ENCODE measurements around the gene MBLAC1. TPM values are rescaled to one million over a fixed set of nuclear protein-coding genes. Genes with fewer than 3 reads are reported as not detected.
A peak's percentile ranks its signal among the peaks of the same experiment; 100 is the strongest.

MBLAC1 gene
- 1 to 10 TPM; 2.3 to 3.6 TPM for total RNA-seq

DNA sequence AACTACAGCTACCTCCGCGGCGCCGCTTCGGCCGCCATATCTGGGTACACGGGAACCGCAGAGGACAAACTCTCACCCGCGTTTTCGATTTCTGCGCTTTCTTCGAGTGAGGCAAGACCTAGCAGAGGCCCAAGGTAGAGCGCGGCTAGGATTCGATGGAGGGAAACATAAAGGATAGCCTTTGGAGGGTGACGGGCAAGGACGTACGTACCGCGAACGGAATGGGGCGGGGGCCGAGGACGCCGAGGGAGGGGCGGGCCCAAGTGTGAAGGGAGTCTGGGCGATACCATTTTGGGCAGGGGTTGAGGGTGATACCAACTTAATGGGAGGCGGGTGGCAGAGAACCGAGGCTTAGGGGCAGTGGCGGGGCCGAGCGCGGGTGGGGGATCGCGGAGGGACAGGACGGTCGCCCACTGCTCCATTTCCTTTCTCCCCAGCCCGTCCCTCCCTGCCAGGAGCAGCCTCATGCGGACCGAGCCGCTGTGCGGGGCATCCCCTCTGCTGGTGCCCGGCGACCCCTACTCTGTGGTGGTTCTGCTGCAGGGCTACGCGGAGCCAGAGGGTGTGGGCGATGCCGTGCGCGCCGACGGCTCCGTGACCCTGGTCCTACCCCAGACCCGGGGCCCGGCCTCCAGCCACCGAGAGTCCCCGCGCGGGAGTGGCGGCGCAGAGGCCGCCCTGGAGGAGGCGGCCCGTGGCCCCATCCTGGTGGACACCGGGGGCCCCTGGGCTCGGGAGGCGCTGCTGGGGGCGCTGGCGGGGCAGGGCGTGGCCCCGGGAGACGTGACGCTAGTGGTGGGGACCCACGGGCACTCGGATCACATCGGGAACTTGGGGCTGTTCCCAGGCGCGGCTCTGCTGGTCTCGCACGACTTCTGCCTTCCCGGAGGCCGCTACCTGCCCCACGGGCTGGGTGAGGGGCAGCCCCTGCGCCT lies at the start of gene MBLAC1:
MBLAC1 (plus strand) TSS at position 37 of the 935 bp plus-strand sequence; CDS start at position 466, 429 bp downstream.
- peak; percentile 93 for DNase-seq
- no peaks in the 10 kb centered on the region for H3K9me3 Mint-ChIP-seq

GRCh38 chr7:100077205-100077604 lies 49.6 kb upstream of the MBLAC1 start:
- CTCF ChIA-PET = no interaction called here
- H3K4me3 Mint-ChIP-seq = no peak overlapping the region

More for the DNA sequence above, at the start of gene MBLAC1:
- Mint-ChIP-seq H3K4me1 (peaks cover 51% of the 10 kb centered on the region), H3K36me3 (ENCODE audit: low read depth) (peaks cover 27% of the 10 kb centered on the region), H3K27me3 (no peaks in the 10 kb centered on the region), H3K4me3 (peak within 1 kb of the TSS; percentile 100), H3K27ac (peak within 1 kb of the TSS; percentile 100)
- ChIA-PET POLR2A (interaction anchor here (0.7 kb wide), 1 partner anchor 27 kb away, joined by 3 read pairs; no protein-coding TSS in a partner anchor), CTCF (interaction anchor here (0.6 to 5.9 kb wide), 12 partner anchors 13 to 497 kb away, joined by 3 to 39 read pairs (median 4); no protein-coding TSS in a partner anchor)

GRCh38 chr7:100079024-100079560 lies 47.7 kb upstream of the MBLAC1 start:
- ChIA-PET POLR2A (no interaction called here), CTCF (interaction anchor here (0.6 to 1.2 kb wide), 3 partner anchors 44 to 702 kb away, joined by 3 to 5 read pairs (median 4); no protein-coding TSS in a partner anchor)
- no peak overlapping the region for H3K27ac Mint-ChIP-seq
- no peak for DNase-seq
- H3K36me3 Mint-ChIP-seq (ENCODE audit: low read depth) = peaks cover 41% of the 10 kb centered on the region
- H3K9me3 Mint-ChIP-seq = peaks cover 9% of the 10 kb centered on the region
- no peaks in the 10 kb centered on the region for H3K27me3 Mint-ChIP-seq
- peak overlapping the region; percentile 17 for H3K4me3 Mint-ChIP-seq
- peaks cover 31% of the 10 kb centered on the region for H3K4me1 Mint-ChIP-seq

More at GRCh38 chr7:100077205-100077604, 49.6 kb upstream of the MBLAC1 start:
- H3K27me3 Mint-ChIP-seq = no peaks in the 10 kb centered on the region
- peaks cover 59% of the 10 kb centered on the region for H3K36me3 Mint-ChIP-seq (ENCODE audit: low read depth)
- no peak overlapping the region for H3K27ac Mint-ChIP-seq
- DNase-seq = no peak
- peaks cover 23% of the 10 kb centered on the region for H3K4me1 Mint-ChIP-seq
- H3K9me3 Mint-ChIP-seq = peaks cover 19% of the 10 kb centered on the region
- POLR2A ChIA-PET = no interaction called here

GRCh38 chr7:100080907-100081534 lies 45.7 kb upstream of the MBLAC1 start:
- CTCF ChIA-PET = interaction anchor here (0.6 to 0.8 kb wide), 4 partner anchors 9 to 592 kb away, joined by 3 to 4 read pairs (median 3); no protein-coding TSS in a partner anchor
- peaks cover 33% of the 10 kb centered on the region for H3K4me1 Mint-ChIP-seq
- peaks cover 3% of the 10 kb centered on the region for H3K27me3 Mint-ChIP-seq
- peak overlapping the region; percentile 80 for H3K4me3 Mint-ChIP-seq
- peaks cover 22% of the 10 kb centered on the region for H3K36me3 Mint-ChIP-seq (ENCODE audit: low read depth)
- POLR2A ChIA-PET = no interaction called here
- peak overlapping the region; percentile 83 for H3K27ac Mint-ChIP-seq
- peaks cover 2% of the 10 kb centered on the region for H3K9me3 Mint-ChIP-seq
- no peak for DNase-seq

DNA sequence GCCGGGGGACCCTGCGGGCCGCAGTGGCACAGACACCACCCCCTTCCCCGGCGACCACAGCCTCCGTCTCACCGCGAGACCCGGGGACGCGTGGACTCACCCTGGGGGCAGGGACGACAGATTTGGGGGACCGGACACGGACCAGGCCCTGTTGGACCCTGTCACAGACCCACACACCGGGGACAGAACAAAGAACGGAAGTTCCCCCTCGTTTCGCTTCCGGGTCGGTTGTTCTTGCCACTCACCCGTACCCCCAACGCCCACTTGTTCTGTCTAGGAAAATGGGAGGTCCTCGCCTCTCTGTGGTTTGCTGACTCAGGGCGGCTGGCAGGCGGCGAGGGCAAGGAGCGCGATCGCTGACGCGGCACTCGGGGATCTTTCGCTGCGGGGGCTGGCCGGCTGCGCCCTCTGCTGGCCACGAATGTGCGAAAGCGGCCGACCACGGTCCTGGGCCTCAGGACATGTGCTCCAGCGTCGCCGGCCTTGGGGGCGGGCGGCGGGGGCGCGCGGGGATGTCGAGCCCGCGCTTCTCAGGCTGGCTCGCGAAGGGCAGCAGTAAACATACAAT lies 45.1 kb upstream of the MBLAC1 start, which contains the start of gene ZNF3:
ZNF3 (minus strand) TSS at position 189 of the 568 bp plus-strand sequence. CDS start 4,366 bp downstream, outside the sequence.
- ChIA-PET CTCF (interaction anchor here (0.8 to 1.2 kb wide), 10 partner anchors 9 to 175 kb away, joined by 3 to 7 read pairs (median 4); partner anchors contain the start of genes AP4M1, MBLAC1 and MCM7), POLR2A (no interaction called here)
- peaks cover 34% of the 10 kb centered on the region for H3K4me1 Mint-ChIP-seq
- peaks cover 2% of the 10 kb centered on the region for H3K9me3 Mint-ChIP-seq
- peak; percentile 98 for DNase-seq
- peak within 1 kb of the TSS; percentile 89 for H3K27ac Mint-ChIP-seq
- H3K4me3 Mint-ChIP-seq = peak within 1 kb of the TSS; percentile 80
- peaks cover 3% of the 10 kb centered on the region for H3K27me3 Mint-ChIP-seq
- peaks cover 16% of the 10 kb centered on the region for H3K36me3 Mint-ChIP-seq (ENCODE audit: low read depth)

DNA sequence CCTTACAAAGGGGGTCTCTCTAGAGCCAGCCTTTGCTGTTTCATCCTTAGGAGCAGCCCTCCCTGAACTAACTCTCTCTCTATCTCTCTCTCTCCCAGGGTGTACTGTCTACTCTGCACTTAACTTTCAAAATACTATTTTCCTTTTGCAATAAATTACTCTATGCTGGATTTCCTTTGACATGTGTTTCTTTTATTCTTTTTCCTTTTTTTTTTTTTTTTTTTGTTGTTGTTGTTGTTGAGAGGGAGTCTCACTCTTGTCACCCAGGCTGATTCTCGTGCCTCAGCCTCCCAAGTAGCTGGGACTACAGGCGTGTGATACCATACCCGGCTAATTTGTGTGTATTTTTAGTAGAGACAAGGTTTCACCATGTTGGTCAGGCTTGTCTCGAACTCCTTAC lies 43.8 kb upstream of the MBLAC1 start:
- DNase-seq = no peak
- H3K9me3 Mint-ChIP-seq = no peaks in the 10 kb centered on the region
- peaks cover 3% of the 10 kb centered on the region for H3K27me3 Mint-ChIP-seq
- ChIA-PET POLR2A (no interaction called here), CTCF (interaction anchor here (0.6 to 1.4 kb wide), 15 partner anchors 8 to 1591 kb away, joined by 3 to 7 read pairs (median 4); partner anchors contain the start of genes AP4M1, MBLAC1 and MCM7)
- H3K27ac Mint-ChIP-seq = peak overlapping the region; percentile 89
- peak overlapping the region; percentile 80 for H3K4me3 Mint-ChIP-seq
- H3K4me1 Mint-ChIP-seq = peaks cover 40% of the 10 kb centered on the region
- peaks cover 9% of the 10 kb centered on the region for H3K36me3 Mint-ChIP-seq (ENCODE audit: low read depth)

- H3K4me3 Mint-ChIP-seq = no peak overlapping the region
Observed at GRCh38 chr7:100085515-100085914, 41.3 kb upstream of the MBLAC1 start.

GRCh38 chr7:100087055-100087750 lies 39.6 kb upstream of the MBLAC1 start:
- peaks cover 27% of the 10 kb centered on the region for H3K36me3 Mint-ChIP-seq (ENCODE audit: low read depth)
- H3K27me3 Mint-ChIP-seq = peaks cover 3% of the 10 kb centered on the region
- H3K27ac Mint-ChIP-seq = no peak overlapping the region
- ChIA-PET CTCF (interaction anchor here (1.2 to 1.7 kb wide), 2 partner anchors 8 to 13 kb away, joined by 3 read pairs; no protein-coding TSS in a partner anchor), POLR2A (no interaction called here)
- DNase-seq = no peak
- H3K4me1 Mint-ChIP-seq = peaks cover 50% of the 10 kb centered on the region
- peak overlapping the region; percentile 2 for H3K4me3 Mint-ChIP-seq
- H3K9me3 Mint-ChIP-seq = no peaks in the 10 kb centered on the region

More at GRCh38 chr7:100085515-100085914, 41.3 kb upstream of the MBLAC1 start:
- H3K36me3 Mint-ChIP-seq (ENCODE audit: low read depth) = peaks cover 15% of the 10 kb centered on the region
- ChIA-PET CTCF (interaction anchor here (0.8 to 1.5 kb wide), 2 partner anchors 41 to 45 kb away, joined by 3 to 4 read pairs; partner anchors contain the start of gene MBLAC1), POLR2A (no interaction called here)
- no peaks in the 10 kb centered on the region for H3K9me3 Mint-ChIP-seq
- H3K27ac Mint-ChIP-seq = peak overlapping the region; percentile 50
- no peak for DNase-seq
- peaks cover 3% of the 10 kb centered on the region for H3K27me3 Mint-ChIP-seq
- peaks cover 48% of the 10 kb centered on the region for H3K4me1 Mint-ChIP-seq

DNA sequence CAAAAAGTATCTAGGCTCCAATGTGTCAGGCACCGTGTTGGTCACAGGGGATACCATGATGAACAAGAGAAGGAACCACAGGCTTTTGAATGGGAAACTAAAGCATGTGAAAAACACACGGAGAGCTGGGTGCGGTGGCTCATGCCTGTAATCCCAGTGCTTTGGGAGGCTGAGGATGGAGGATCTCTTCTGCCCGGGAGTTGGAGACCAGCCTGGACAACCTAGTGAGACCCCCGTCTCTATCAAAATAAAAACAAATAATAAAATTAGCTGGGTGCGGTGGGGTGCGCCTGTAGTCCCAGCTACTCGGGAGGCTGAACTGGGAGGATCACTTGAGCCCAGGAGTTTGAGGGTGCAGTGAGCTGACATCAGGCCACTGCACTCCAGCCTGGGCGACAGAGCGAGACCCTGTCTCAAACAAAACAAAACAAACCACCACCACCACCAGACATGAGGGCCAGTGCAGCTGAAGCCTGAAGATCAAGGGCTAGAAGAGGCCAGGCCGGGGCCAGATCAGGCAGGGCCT lies 38.6 kb upstream of the MBLAC1 start:
- Mint-ChIP-seq H3K9me3 (no peaks in the 10 kb centered on the region), H3K4me3 (peak overlapping the region; percentile 89), H3K27me3 (peaks cover 3% of the 10 kb centered on the region), H3K27ac (peak overlapping the region; percentile 91), H3K36me3 (ENCODE audit: low read depth) (peaks cover 36% of the 10 kb centered on the region), H3K4me1 (peaks cover 44% of the 10 kb centered on the region)
- CTCF ChIA-PET = interaction anchor here (0.6 to 0.9 kb wide), 3 partner anchors 9 to 14 kb away, joined by 3 read pairs; partner anchors contain the start of gene MCM7
- POLR2A ChIA-PET = interaction anchor here (1.5 kb wide), 1 partner anchor 12 kb away, joined by 4 read pairs; no protein-coding TSS in a partner anchor
- no peak for DNase-seq

DNA sequence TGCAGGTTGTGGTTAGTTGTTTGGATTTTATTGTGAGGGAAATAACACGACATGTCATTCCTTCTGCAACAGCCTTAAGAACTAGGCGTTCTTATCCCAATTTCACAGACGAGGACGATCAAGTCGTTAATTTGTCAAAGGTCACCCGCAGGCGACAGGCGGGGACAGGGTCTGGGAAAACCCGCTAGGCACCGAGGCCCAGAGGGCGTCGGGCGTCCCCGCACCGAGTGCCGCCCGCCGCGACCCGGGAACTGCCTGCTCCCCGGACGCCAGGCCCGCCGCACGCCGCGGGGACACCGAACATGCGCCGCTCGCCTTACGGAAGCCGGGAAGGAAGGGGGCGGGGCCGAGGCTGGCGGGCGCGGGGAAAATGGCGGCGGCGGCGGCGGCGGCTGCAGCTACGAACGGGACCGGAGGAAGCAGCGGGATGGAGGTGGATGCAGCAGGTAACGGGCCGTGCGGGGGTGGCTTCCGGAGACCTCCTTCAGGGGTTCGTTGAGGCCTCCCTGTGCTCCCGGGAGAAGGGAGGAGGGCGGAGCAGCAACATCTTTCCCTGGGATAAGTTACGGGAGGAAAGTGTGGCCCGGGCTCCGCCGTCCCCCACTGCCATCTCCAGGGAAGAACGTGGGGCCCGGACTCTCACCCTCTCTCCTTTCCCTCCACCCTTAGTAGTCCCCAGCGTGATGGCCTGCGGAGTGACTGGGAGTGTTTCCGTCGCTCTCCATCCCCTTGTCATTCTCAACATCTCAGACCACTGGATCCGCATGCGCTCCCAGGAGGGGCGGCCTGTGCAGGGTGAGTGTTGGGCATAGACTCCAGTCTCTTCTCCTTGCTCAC lies 37.9 kb upstream of the MBLAC1 start, which contains the start of gene COPS6:
COPS6 (plus strand) TSS at position 349 of the 837 bp plus-strand sequence; CDS start at position 371, 22 bp downstream.
- Mint-ChIP-seq H3K27me3 (peaks cover 3% of the 10 kb centered on the region), H3K4me3 (peak within 1 kb of the TSS; percentile 89), H3K36me3 (ENCODE audit: low read depth) (peaks cover 43% of the 10 kb centered on the region), H3K27ac (peak within 1 kb of the TSS; percentile 91), H3K4me1 (peaks cover 45% of the 10 kb centered on the region), H3K9me3 (no peaks in the 10 kb centered on the region)
- ChIA-PET CTCF (interaction anchor here (0.6 to 0.9 kb wide), 3 partner anchors 8 to 14 kb away, joined by 3 read pairs; partner anchors contain the start of gene MCM7), POLR2A (interaction anchor here (1.5 kb wide), 1 partner anchor 11 kb away, joined by 4 read pairs; no protein-coding TSS in a partner anchor)
- peak; percentile 85 for DNase-seq
